HG03521 (cell line): ENCODE measurements around the gene ARL11.

Source experiments
- ATAC-seq: cut with Tn5 transposase; IDR thresholded peaks from one replicate; pipeline ENCODE4 v1.9.1; 2021; ENCODE audit warnings: mild to moderate bottlenecking, moderate library complexity; ENCODE audit not compliant: unreplicated experiment

ARL11 gene

DNA sequence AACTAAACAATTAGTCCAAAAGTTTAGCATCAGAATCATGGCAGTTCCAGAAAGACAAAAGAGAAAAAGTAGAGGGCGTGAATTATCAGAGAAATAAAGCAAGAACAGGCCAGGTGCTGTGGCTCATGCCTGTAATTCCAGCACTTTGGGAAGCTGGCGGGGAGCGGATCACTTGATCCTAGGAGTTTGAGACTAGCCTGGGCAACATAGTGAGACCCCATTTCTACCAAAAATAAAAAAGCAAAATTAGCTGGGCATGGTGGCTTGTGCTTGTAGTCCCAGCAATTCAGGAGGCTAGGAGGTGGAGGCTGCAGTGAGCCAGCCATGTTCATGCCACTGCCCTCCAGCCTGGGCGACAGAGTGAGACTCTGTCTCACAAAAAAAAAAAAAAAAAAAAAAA, 18.4 kb downstream of the ARL11 start:
- ATAC-seq: no peak

DNA sequence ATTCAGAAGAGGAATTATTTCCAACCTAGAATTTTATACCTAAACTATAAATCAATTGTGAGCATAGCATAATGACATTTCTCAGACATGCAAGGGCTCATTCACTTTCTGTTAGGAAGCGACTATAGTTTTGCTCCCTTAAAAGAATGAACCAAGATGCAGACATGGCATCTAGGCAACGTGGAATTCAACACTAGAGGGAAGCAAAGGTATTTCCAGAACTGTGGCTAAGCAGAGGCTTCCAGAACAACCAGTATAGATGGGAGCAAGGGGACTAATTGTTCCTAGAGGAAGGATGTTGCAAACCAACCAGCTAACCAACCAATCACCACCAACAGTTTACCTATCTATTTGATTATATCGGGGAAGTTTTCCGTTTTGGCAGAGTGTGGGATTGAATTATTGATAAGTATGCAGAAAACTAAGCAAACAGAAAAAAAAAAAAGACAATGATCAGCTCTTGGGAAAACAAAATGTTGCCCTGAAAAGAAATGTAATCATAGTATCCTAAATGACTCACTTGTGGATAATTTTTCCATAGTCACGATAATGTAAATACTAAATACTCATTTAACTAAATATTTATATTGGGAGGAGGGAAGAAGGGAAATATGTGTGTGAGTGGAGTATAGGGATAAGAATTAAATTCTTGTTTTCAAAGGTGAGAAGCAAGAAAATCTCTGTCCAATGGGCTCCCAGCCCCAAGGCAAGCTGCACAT, 21.1 kb downstream of the ARL11 start:
- ATAC-seq: no peak

DNA sequence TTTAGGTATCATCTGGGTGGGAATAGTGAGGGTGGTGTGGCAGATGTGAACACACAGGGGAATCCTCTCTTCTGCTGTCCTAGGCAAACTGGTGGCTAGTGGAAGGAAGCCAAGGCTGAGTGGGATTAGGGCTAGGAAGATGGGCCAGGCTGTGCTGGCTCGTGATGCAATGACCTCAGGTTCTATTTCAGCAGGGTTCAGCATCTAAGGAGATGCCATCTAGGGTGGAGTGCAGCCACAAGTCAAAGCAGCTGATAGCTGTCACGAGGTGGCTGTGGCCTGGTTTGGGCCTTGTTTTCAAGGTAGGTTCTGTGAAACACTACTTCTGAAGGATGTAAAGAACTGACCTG, 21.6 kb downstream of the ARL11 start:
- no peak for ATAC-seq

- no peak for ATAC-seq
Observed at GRCh38 chr13:49651570-49652354, 23.5 kb downstream of the ARL11 start.

DNA sequence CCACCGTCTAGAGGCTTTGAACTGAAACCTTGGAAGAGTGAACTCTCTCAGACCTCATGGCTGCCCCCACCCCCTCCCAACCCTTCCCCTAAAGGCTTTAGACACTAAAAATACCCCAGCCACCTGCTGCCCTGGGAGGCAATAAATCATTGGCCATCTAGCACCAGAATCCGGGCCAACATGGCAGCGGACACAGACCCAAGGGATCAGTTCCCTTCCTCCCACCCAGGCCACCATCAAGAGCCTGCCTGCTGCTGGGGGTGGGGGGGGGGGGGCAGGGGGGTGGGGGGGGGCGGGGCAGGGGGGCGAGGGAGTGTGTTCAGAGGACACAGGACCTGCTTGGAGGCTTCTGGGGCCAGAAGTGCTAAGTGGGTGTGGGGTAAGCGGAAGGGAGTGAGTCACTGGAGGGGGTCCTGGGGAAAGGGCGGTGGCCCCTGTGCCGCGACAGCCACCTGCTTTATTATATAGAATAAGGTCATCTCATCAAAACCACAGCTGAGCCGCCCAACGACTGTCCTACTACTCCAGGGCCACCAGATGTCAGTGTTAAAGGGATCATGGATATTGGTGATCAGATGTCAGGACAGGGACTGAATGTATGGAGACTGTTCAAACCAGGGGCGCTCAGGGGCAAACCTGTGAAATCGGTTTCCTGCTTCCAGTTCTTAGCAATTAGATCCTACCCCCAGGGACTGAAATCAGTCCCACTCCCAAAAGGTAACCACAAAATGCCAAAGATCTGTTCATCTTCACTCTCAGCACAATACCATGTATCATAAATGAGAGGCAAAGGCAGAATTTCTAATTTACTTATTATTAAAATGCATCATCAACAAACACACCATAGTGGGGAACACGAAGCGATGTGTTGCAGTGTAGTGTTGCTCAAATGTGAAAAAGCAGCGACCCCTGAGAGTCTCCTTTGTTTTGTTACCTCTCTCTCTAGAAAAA, 24.3 kb downstream of the ARL11 start:
- no peak for ATAC-seq

DNA sequence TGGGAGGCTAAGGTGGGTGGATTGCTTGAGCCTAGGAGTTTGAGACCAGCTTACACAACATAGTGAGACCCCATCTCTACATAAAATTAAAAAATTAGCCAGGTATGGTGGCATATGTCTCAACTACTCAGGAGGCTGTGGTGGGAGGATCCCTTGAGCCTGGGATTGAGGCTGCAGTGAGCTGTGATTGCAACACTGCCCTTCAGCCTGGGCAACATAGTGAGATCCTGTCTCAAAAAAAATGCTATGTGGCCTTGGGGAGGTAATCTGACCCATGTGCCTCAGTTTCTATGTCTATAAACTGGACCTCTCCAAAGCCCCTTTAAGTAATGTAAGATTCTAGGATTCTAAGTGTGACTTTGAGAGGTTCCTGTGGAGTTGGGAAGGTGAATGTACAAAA, 25.2 kb downstream of the ARL11 start:
- no peak for ATAC-seq

DNA sequence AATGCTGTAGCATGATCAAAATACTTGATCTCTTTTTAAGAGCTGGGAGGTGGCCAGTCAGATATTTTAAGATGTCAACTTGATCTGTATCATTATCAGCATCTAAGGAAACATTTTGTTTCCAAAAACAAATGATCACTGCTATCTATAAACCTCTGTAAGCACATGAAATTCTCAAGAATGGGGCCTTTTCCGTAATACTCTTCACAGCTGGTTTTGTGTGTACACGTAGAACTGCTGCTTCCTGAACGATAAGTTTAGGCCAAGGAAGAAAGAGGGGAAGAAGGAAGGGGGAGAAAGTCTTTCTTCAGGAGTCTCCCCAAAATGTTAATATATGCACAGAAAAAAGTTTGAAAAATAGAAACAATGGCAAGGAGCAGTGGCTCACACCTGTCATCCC, 25.7 kb downstream of the ARL11 start:
- no peak for ATAC-seq

DNA sequence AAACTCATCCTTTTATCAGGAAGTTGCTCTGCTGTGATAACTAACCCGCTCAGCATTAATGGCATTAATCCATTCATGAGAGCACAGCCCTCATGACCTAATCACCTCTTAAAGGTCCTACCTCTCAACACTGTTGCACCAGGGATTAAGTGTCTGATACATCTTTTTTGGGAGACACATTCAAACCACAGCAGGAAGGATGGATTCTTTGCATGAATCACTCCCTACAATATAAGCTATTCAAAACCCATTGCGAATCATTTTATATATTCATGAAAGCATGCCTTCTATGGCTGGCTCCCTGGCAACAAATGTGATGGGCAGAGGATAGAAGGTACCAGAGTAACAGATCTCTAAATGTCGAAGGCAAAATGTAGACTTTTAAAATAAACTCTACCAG, 27.6 kb downstream of the ARL11 start:
- ATAC-seq: no peak

DNA sequence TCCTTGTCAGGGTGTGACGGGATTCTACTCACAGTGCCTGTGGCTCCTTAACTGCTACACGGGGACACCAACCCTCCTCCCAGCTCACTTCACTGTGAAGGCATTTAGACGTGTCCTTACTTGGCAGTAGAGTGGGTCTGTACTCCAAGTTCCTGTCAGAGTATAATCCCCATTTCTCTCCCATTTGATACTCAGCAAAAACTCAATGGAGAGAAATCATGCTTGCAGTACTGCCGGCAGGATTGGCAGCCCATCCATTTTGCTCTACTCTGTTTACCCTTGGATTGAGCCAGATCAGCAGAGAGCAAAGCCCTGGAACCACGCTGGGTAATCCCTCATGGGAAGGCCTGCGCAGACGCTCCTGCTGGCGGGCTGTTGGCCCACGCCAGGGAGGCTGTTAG, 28.9 kb downstream of the ARL11 start:
- no peak for ATAC-seq

- no peak for ATAC-seq
Observed at GRCh38 chr13:49664606-49665005, 36.3 kb downstream of the ARL11 start.

- ATAC-seq: no peak
Observed at GRCh38 chr13:49667773-49668172, 39.5 kb downstream of the ARL11 start.

GRCh38 chr13:49669735-49670309, 41.5 kb downstream of the ARL11 start:
- peak; percentile 48 for ATAC-seq

DNA sequence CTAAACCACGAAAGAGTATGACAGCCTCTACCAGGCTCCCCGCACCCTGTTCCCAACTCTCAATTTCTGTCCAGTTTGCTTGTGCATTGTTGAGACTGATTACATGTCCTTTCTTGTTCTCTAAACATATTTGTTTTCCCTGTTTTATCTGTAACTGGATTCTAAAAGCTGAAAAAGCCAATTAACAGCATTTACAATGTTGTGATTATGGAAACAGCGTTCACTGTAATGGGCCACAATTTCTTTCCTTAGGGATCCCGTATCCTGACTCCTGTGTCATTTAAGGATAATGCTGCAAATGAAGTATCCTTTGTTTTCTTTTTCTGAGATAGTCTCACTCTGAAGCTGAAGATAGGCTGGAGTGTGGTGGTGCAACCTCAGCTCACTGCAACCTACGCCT, 42.5 kb downstream of the ARL11 start:
- ATAC-seq: no peak

DNA sequence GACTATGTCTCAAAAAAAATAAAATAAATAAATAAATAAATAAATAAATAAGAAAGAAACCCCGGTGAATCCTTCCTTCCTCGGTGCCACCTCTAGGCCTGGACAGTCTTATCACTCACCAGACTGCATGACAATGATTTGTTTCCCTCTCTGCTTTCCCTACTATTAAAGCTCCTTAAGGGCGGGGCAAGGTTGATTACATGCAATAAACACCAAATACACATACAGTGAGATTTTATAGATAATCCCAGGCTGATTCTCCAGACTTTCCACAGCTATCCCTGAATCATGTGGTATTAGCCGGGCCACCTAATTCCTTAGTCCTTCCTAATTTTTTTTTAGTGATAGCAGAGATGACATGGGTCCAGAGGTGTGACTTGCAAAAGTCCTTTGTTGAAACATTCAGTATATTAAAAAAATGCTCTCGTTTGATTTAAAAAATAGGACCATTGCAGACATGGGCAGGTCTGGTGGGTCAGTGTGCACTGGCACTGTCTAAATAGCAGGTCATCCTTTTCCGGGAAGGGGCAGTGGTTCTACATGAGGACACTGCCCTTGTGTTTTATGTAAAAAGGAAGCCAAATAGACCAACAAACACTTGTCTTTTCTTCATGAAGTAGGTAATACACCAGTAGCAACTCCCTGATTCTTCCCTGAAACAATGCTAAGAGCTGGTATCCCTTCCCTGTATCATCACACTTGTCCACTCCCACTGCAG, 48.4 kb downstream of the ARL11 start:
- ATAC-seq: no peak

- ATAC-seq: no peak
Observed at GRCh38 chr13:49678191-49678914, 50.0 kb downstream of the ARL11 start.

GRCh38 chr13:49679246-49679645, 50.9 kb downstream of the ARL11 start:
- no peak for ATAC-seq

- no peak for ATAC-seq
Observed at GRCh38 chr13:49681842-49682435, 53.6 kb downstream of the ARL11 start.
